Measurements from ENCODE around the gene THOC2.
A peak's percentile ranks its signal among the peaks of the same experiment; 100 is the strongest.
"Not testable (repeated sequence)": the region's sequence is repeated elsewhere in the genome, so short reads cannot be mapped to it uniquely, and the experiment has no call there.

THOC2 gene

DNA sequence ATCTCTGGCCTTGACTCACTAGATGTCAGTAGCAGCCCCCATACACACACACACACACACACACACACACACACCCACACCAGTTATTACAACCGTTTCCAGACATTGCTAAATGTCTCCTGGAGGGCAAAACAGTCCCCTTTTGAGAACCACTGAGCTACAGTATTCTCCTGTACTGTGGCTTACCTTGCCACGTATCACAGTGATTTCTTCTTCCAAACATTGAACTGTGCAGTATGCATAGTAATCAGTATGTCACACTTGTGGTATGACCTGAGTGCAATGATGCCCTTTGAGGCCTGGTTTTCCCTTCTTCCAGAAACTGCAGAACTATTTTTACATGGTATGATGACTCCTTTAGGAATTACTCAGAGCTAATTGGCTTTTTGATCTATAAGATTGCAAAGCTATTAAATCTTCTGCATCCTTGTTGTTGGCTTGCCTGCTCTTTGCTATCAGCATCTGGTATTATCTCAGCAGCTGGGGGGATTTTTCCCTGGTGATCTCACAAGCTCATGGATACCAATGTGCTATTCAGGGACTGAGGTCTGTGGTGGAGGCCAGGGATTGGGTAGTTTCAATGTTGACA, 3.6 kb upstream of the THOC2 start:
- DNase-seq, result no peak

GRCh38 chrX:123735137-123735536, 2.3 kb upstream of the THOC2 start:
- intact Hi-C loops (cut with DNase I), result not testable (repeated sequence)

More for the DNA sequence above, 3.6 kb upstream of the THOC2 start:
- intact Hi-C loops (cut with DNase I), result no loop called here

GRCh38 chrX:123734079-123734478, 1.2 kb upstream of the THOC2 start:
- DNase-seq, result peak in 1 of 10 donors; percentile 25
- intact Hi-C loops (cut with DNase I), result not testable (repeated sequence)

More at GRCh38 chrX:123735137-123735536, 2.3 kb upstream of the THOC2 start:
- not testable (repeated sequence) for DNase-seq

GRCh38 chrX:123731987-123732669, 724 bp downstream of the THOC2 start:
- intact Hi-C loops (cut with DNase I), result no loop called here
- peak in 4 of 10 donors; percentile 2 to 81 (median 43) for DNase-seq

GRCh38 chrX:123731258-123731986, 1.4 kb downstream of the THOC2 start:
- intact Hi-C loops (cut with DNase I), result no loop called here
- DNase-seq, result peak in 2 of 10 donors; percentile 45 to 80

GRCh38 chrX:123728554-123728953, 4.3 kb downstream of the THOC2 start:
- intact Hi-C loops (cut with DNase I), result no loop called here
- no peak for DNase-seq

GRCh38 chrX:123728016-123728415, 4.8 kb downstream of the THOC2 start:
- DNase-seq, result no peak
- intact Hi-C loops (cut with DNase I), result no loop called here

DNA sequence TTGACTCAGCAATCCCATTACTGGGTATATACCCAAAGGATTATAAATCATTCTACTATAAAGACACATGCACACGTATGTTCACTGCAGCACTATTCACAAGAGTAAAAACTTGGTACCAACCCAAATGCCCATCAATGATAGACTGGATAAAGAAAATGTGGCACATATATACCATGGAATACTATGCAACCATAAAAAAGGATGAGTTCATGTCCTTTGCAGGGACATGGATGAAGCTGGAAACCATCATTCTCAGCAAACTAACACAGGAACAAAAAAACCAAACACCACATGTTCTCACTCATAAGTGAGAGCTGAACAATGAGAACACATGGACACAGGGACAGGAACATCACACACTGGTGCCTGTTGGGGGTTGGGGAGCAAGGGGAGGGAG, 10.7 kb downstream of the THOC2 start:
- intact Hi-C loops (cut with DNase I), result not testable (repeated sequence)

DNA sequence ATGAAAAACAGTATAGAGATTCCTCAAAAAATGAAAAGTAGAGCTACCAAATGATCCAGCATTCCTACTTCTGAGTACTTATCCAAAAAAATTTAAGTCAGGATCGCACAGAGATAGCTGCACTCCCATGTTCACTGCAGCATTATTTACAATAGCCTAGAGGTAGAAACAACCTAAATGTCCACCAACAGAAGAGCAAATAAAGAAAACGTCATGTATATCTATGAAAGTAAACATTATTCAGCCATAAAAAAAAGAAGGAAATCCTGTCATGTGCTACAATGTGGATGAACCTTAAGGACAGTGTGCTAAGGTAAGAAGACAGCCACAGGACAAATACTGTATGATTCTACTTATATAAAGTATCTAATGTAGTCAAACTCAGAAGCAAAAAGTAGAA, 12.4 kb downstream of the THOC2 start:
- intact Hi-C loops (cut with DNase I), result no loop called here
- DNase-seq, result no peak

More for the DNA sequence above, 10.7 kb downstream of the THOC2 start:
- DNase-seq, result not testable (repeated sequence)

- no peak for DNase-seq
- intact Hi-C loops (cut with DNase I), result no loop called here
These were observed 19.0 kb downstream of the THOC2 start for GRCh38 chrX:123713841-123714240.

DNA sequence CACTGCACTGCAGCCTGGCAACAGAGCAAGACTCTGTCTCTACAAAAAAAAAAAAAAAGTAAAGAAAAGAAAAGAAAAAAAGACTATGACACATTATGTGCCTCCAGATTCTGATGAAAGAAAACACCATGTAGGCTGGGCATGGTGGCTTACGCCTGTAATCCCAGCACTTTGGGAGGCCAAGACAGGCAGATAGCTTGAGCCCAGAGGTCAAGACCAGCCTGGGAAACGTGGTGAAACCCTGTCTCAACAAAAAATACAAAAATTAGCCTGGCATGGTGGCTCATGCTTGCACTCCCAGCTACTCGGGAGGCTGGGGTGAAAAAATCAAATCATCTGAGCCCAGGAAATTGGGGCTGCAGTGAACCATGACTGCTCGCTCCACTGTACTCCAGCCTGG, 19.4 kb downstream of the THOC2 start:
- no peak for DNase-seq
- intact Hi-C loops (cut with DNase I), result no loop called here

GRCh38 chrX:123711201-123711600, 21.7 kb downstream of the THOC2 start:
- DNase-seq; intact Hi-C loops (cut with DNase I): not testable (repeated sequence)

DNA sequence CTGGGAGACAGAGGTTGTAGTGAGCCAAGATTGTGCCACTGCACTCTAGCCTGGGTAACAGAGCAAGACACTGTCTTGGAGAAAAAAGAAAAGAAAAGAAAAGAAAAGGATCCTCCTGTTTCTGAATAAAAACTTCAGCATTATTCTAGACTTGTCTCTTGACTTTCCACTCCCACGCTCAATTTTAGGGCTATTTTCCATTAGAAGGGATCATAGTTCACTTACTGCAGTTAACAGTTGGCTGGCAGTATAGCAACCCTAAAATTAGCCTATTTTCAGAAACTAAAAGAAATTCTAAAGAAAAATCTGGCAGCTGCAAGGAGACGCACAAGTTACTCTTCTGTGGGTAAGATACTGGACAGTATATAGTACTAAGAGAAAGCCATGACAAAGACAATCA, 28.1 kb downstream of the THOC2 start:
- DNase-seq, result no peak
- intact Hi-C loops (cut with DNase I), result no loop called here

DNA sequence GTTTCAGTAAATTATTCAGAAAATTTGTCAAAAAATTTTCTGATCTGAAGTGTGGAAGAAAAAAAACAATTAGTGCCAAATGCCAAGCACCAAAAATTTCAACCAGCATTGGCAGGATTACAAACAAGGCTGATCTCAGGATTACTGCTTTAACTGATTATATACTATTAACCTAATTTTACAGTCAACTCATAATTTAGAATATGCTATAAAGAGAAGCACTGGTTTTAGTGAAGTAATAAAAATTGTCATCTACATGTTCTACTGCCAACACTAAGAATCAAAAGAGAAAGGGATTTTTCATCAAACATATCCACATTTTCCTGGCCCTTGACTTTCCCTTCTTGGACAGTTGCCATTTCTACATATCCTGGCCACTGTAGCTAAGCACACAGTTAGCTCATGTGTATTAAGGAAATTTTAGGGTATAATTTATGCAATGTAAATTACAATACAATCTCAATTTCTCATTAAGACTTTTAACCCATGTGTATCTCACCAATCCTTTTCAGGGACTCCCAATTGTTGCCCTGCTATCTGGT, 33.8 kb downstream of the THOC2 start:
- DNase-seq, result no peak

GRCh38 chrX:123696334-123696733, 36.5 kb downstream of the THOC2 start:
- intact Hi-C loops (cut with DNase I), result no loop called here
- no peak for DNase-seq

More for the DNA sequence above, 33.8 kb downstream of the THOC2 start:
- intact Hi-C loops (cut with DNase I), result no loop called here

DNA sequence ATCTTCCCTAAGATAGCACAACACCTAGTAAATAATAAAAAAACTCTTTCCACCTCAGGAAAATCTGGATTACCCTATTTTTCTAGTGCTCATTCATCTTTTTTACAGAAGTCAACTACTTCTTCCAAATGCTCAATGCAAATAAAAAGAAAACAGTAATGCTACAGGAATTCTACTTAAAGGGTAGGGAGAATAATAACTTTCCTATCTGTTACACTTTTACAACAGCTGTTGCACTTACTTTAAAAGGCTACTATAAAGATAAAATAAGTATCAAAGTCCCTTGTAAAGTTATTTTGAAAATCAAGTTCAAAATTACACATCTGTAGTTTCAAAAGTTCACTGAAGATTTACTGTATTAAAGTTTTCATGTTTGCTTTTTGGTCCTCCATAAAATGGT, 37.6 kb downstream of the THOC2 start:
- DNase-seq, result no peak
- intact Hi-C loops (cut with DNase I), result no loop called here

GRCh38 chrX:123691776-123692175, 41.1 kb downstream of the THOC2 start:
- intact Hi-C loops (cut with DNase I), result no loop called here
- no peak for DNase-seq

DNA sequence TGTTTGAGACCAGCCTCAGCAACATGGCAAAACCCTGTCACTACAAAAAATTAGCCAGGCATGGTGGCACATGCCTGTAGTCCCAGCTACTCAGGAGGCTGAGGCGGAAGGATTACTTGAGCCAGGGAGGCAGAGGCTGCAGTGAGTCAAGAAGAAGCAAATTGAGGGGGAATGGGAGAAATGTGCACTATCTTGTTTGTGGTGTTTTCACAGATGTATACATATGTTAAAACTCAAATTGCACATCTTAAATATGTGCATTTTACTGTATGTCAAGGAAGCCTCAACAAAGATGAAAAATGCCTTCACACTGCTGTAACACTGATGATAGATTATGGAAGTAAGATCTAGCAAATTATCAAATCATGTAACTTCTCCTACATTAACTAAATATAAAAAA, 44.3 kb downstream of the THOC2 start:
- intact Hi-C loops (cut with DNase I), result no loop called here
- DNase-seq, result no peak

GRCh38 chrX:123685232-123685631, 47.6 kb downstream of the THOC2 start:
- intact Hi-C loops (cut with DNase I), result no loop called here
- DNase-seq, result no peak

GRCh38 chrX:123682186-123682585, 50.7 kb downstream of the THOC2 start:
- no peak for DNase-seq
- intact Hi-C loops (cut with DNase I), result no loop called here

- DNase-seq; intact Hi-C loops (cut with DNase I): not testable (repeated sequence)
These were observed 53.0 kb downstream of the THOC2 start for GRCh38 chrX:123679733-123680460.

All from posterior cingulate gyrus (tissue), 11 donors.